ENCODE measurements around the gene SYT11.

- TF ChIP-seq CTCF (IDR thresholded peaks at IDR 0.05) (no peak), POLR2A (IDR thresholded peaks at IDR 0.05) (no peak)
Measured at GRCh38 chr1:155920717-155921116, 61.4 kb downstream of the SYT11 start.

Data from lower leg skin (tissue), 3 donors.